ENCODE measurements around the gene GUCY1B1. TPM values are rescaled to one million over a fixed set of nuclear protein-coding genes. Genes with fewer than 3 reads are reported as not detected.

GUCY1B1 gene
- total RNA-seq, 1 donor from 2014 or later: 2.2 TPM

GRCh38 chr4:155748039-155748438 lies 10.8 kb upstream of the GUCY1B1 start:
- Mint-ChIP-seq H3K9me3 (ENCODE audit: unreplicated experiment) (no peaks in the 10 kb centered on the region), H3K27me3 (ENCODE audit: unreplicated experiment) (no peaks in the 10 kb centered on the region), H3K4me1 (ENCODE audit: low read depth, unreplicated experiment) (no peaks in the 10 kb centered on the region), H3K36me3 (ENCODE audit: unreplicated experiment) (no peaks in the 10 kb centered on the region), H3K4me3 (ENCODE audit: unreplicated experiment) (no peak overlapping the region), H3K27ac (ENCODE audit: unreplicated experiment) (no peak overlapping the region)
- TF ChIP-seq, protein P1, sequence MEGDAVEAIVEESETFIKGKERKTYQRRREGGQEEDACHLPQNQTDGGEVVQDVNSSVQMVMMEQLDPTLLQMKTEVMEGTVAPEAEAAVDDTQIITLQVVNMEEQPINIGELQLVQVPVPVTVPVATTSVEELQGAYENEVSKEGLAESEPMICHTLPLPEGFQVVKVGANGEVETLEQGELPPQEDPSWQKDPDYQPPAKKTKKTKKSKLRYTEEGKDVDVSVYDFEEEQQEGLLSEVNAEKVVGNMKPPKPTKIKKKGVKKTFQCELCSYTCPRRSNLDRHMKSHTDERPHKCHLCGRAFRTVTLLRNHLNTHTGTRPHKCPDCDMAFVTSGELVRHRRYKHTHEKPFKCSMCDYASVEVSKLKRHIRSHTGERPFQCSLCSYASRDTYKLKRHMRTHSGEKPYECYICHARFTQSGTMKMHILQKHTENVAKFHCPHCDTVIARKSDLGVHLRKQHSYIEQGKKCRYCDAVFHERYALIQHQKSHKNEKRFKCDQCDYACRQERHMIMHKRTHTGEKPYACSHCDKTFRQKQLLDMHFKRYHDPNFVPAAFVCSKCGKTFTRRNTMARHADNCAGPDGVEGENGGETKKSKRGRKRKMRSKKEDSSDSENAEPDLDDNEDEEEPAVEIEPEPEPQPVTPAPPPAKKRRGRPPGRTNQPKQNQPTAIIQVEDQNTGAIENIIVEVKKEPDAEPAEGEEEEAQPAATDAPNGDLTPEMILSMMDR (IDR thresholded peaks at IDR 0.05; ENCODE audit: partially characterized antibody, unreplicated experiment): no peak
- no peak for DNase-seq

DNA sequence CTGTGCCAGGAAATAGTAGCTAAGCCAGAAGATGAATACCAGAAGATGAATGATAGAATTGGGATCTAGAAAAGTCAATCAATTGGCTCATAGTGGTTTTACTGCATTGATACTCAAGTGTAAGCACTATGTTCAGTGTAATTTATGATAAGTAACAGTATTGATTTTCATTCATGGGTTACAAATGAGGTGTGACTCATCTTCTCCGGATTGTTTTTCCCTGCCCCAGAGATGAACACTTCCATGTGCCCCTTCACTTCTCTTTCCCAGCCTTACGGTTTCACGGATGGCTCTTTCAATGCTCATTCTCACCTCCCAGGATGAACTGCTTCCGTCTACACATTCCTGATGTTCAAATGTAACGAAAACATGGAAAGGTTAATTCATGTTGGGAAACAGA lies 9.8 kb upstream of the GUCY1B1 start:
- no peak for DNase-seq
- Mint-ChIP-seq H3K36me3 (ENCODE audit: unreplicated experiment) (no peaks in the 10 kb centered on the region), H3K4me1 (ENCODE audit: low read depth, unreplicated experiment) (no peaks in the 10 kb centered on the region), H3K4me3 (ENCODE audit: unreplicated experiment) (no peak overlapping the region), H3K27me3 (ENCODE audit: unreplicated experiment) (no peaks in the 10 kb centered on the region), H3K27ac (ENCODE audit: unreplicated experiment) (no peak overlapping the region), H3K9me3 (ENCODE audit: unreplicated experiment) (no peaks in the 10 kb centered on the region)
- TF ChIP-seq, protein P1 (IDR thresholded peaks at IDR 0.05; ENCODE audit: partially characterized antibody, unreplicated experiment): no peak

DNA sequence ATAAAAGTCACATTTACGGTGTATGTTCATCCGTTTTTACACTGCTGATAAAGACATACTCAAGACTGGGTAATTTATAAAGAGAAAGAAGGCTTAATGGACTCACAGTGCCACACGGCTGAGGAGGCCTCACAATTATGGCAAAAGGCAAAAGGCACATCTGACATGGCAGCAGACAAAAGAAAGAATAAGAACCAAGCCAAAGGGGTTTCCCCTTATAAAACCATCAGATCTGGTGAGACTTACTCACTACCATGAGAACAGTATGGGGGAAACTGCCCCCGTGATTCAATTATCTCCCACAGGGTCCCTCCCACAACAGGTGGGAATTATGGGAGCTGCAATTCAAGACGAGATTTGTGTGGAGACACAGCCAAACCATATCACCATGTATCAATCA lies 7.3 kb upstream of the GUCY1B1 start:
- Mint-ChIP-seq H3K36me3 (ENCODE audit: unreplicated experiment) (no peaks in the 10 kb centered on the region), H3K27me3 (ENCODE audit: unreplicated experiment) (no peaks in the 10 kb centered on the region), H3K27ac (ENCODE audit: unreplicated experiment) (no peak overlapping the region), H3K9me3 (ENCODE audit: unreplicated experiment) (no peaks in the 10 kb centered on the region), H3K4me1 (ENCODE audit: low read depth, unreplicated experiment) (no peaks in the 10 kb centered on the region), H3K4me3 (ENCODE audit: unreplicated experiment) (no peak overlapping the region)
- DNase-seq: no peak
- TF ChIP-seq, protein P1 (IDR thresholded peaks at IDR 0.05; ENCODE audit: partially characterized antibody, unreplicated experiment): no peak

DNA sequence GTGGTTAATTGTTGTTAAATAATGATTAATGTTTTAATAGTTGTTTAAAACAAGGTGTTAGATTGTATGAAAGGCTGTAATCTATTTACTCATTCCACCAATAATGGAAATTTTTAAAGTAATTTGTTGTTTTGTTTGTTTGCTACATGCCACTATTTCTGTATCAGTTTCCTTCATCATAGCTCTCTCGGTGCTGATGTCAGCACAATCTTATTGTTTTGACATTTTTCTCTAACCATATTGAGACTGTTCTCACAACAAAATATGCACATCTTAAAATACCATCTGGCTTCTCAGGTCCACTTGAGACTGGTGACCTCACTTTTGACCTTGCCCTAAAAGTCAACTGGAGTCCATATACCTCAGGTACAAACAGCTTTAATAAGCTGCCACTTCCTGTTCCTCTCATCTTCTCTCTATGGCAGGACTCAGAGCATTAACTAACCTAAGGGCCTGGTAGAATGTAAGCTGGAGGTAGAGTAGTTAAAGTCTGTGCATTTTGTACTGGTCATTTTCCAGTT lies 1.0 kb upstream of the GUCY1B1 start:
- H3K27ac Mint-ChIP-seq (ENCODE audit: unreplicated experiment): no peak overlapping the region
- TF ChIP-seq, protein P1 (IDR thresholded peaks at IDR 0.05; ENCODE audit: partially characterized antibody, unreplicated experiment): no peak

GRCh38 chr4:155759372-155760252 lies 791 bp downstream of the GUCY1B1 start:
- Mint-ChIP-seq H3K27ac (ENCODE audit: unreplicated experiment) (no peak overlapping the region), H3K4me3 (ENCODE audit: unreplicated experiment) (peak overlapping the region; percentile 71), H3K36me3 (ENCODE audit: unreplicated experiment) (no peaks in the 10 kb centered on the region), H3K9me3 (ENCODE audit: unreplicated experiment) (no peaks in the 10 kb centered on the region), H3K4me1 (ENCODE audit: low read depth, unreplicated experiment) (no peaks in the 10 kb centered on the region), H3K27me3 (ENCODE audit: unreplicated experiment) (peaks cover 1% of the 10 kb centered on the region)
- peak; percentile 67 for DNase-seq
- TF ChIP-seq, protein P1 (IDR thresholded peaks at IDR 0.05; ENCODE audit: partially characterized antibody, unreplicated experiment): no peak

More for the DNA sequence above, 1.0 kb upstream of the GUCY1B1 start:
- Mint-ChIP-seq H3K9me3 (ENCODE audit: unreplicated experiment) (no peaks in the 10 kb centered on the region), H3K27me3 (ENCODE audit: unreplicated experiment) (peaks cover 1% of the 10 kb centered on the region), H3K4me3 (ENCODE audit: unreplicated experiment) (peak overlapping the region; percentile 50), H3K36me3 (ENCODE audit: unreplicated experiment) (no peaks in the 10 kb centered on the region), H3K4me1 (ENCODE audit: low read depth, unreplicated experiment) (no peaks in the 10 kb centered on the region)
- no peak for DNase-seq

All from glutamatergic neuron (in vitro differentiated cells).